ENCODE results near the gene BSND.

GRCh38 chr1:55037733-55038551 lies 39.2 kb downstream of the BSND start:
- TF ChIP-seq EZH2 (IDR thresholded peaks at IDR 0.05; ENCODE audit: low read length, unreplicated experiment): no peak
- TF ChIP-seq CTCF (conservative IDR thresholded peaks at IDR 0.05; ENCODE audit: low read depth, low read length): no peak

Measured in PC-3 (cell line).